CD14-positive monocyte (primary cell): ENCODE data around the gene ATG16L2. TPM values are rescaled to one million over a fixed set of nuclear protein-coding genes. Genes with fewer than 3 reads are reported as not detected.

Experiments used
- DNase-seq, 3 donors: peaks; one replicate each; pipeline ENCODE4 v3.0.0-alpha.2; 2011 to 2022
- H2AFZ ChIP-seq: 2 replicates; pipeline ENCODE4 v1.6.0; 2012; ENCODE audit warnings: mild to moderate bottlenecking, low read depth, low read length, inconsistent platforms; ENCODE audit not compliant: insufficient read depth, poor library complexity, severe bottlenecking
- H3K27ac ChIP-seq, 2 donors: 1 replicate in 1 of 2; 2 replicates in 1 of 2; pipeline ENCODE4 v1.5.1; 2012 to 2013; ENCODE audit warnings: low read length in 2 of 2, control low read depth in 1 of 2, inconsistent platforms in 1 of 2, low read depth in 1 of 2, mild to moderate bottlenecking in 1 of 2
- H3K27me3 ChIP-seq, 2 donors: one replicate each; pipeline versions ENCODE4 v1.6.0 to v1.6.1; 2011 to 2013; ENCODE audit warnings: low read length in 2 of 2; ENCODE audit not compliant: control insufficient read depth in 2 of 2, insufficient read depth in 2 of 2
- H3K36me3 ChIP-seq, 2 donors: replicated peaks in 1 of 2; 1 replicate in 1 of 2; 2 replicates in 1 of 2; pipeline versions ENCODE4 v1.5.1 to v1.6.1; 2012 to 2013; ENCODE audit warnings: low read length in 2 of 2, control low read depth in 1 of 2, inconsistent platforms in 1 of 2, mild to moderate bottlenecking in 1 of 2; ENCODE audit not compliant: insufficient read depth in 2 of 2, control insufficient read depth in 1 of 2
- H3K4me1 ChIP-seq, 2 donors: 1 replicate in 1 of 2; 2 replicates in 1 of 2; pipeline versions ENCODE4 v1.5.1 to v1.6.1; 2012 to 2013; ENCODE audit warnings: low read length in 2 of 2, control low read depth in 1 of 2, inconsistent platforms in 1 of 2, mild to moderate bottlenecking in 1 of 2, moderate library complexity in 1 of 2; ENCODE audit not compliant: insufficient read depth in 2 of 2, control insufficient read depth in 1 of 2
- H3K4me2 ChIP-seq: replicated peaks from 2 replicates; pipeline ENCODE3; 2012; ENCODE audit warnings: low read length, moderate library complexity, mild to moderate bottlenecking; ENCODE audit not compliant: poor library complexity, severe bottlenecking; ENCODE audit errors: extremely low read depth
- H3K4me3 ChIP-seq, 3 experiments: fragments of 200-600 bp in 1 of 3; sonication (generic) in 1 of 3; replicated peaks in 1 of 3; 1 replicate in 2 of 3; 2 replicates in 1 of 3; pipeline ENCODE4 v1.5.1; 2011 to 2013; ENCODE audit warnings: low read length in 3 of 3, mild to moderate bottlenecking in 3 of 3, control low read depth in 2 of 3, low read depth in 2 of 3, inconsistent platforms in 1 of 3, moderate library complexity in 1 of 3
- H3K79me2 ChIP-seq: 2 replicates; pipeline ENCODE4 v1.6.0; 2012; ENCODE audit warnings: mild to moderate bottlenecking, control low read depth, inconsistent platforms, low read length, moderate library complexity; ENCODE audit not compliant: insufficient read depth
- H3K9ac ChIP-seq: 2 replicates; pipeline ENCODE4 v1.6.0; 2017; ENCODE audit warnings: low read length, mild to moderate bottlenecking; ENCODE audit not compliant: insufficient read depth, poor library complexity, severe bottlenecking
- H3K9me3 ChIP-seq, 2 donors: replicated peaks in 1 of 2; 1 replicate in 1 of 2; 2 replicates in 1 of 2; pipeline versions ENCODE4 v1.5.1 to v1.6.1; 2012 to 2013; ENCODE audit warnings: low read length in 2 of 2, control low read depth in 1 of 2; ENCODE audit not compliant: control insufficient read depth in 1 of 2, insufficient read depth in 1 of 2
- H4K20me1 ChIP-seq: 2 replicates; pipeline ENCODE4 v1.6.0; 2012; ENCODE audit warnings: mild to moderate bottlenecking, low read length, control low read depth, moderate library complexity; ENCODE audit not compliant: insufficient read depth
- H3K27ac Mint-ChIP-seq, 7 donors: one replicate each; pipeline ENCODE4 v1.8.0; 2020; ENCODE audit warnings: mild to moderate bottlenecking in 7 of 7, mixed read lengths in 7 of 7, moderate library complexity in 6 of 7, inconsistent platforms in 2 of 7
- H3K27me3 Mint-ChIP-seq, 3 donors: one replicate each; pipeline ENCODE4 v1.8.0; 2021 to 2022; ENCODE audit warnings: low read depth in 3 of 3, mild to moderate bottlenecking in 3 of 3, mixed read lengths in 3 of 3, moderate library complexity in 3 of 3, inconsistent platforms in 1 of 3
- H3K36me3 Mint-ChIP-seq, 2 donors: one replicate each; pipeline ENCODE4 v1.8.0; 2020; ENCODE audit warnings: mixed read lengths in 2 of 2, inconsistent platforms in 1 of 2, mild to moderate bottlenecking in 1 of 2
- H3K4me1 Mint-ChIP-seq: one replicate; pipeline ENCODE4 v1.8.0; 2020; ENCODE audit warnings: mild to moderate bottlenecking, mixed read lengths
- H3K4me3 Mint-ChIP-seq, 2 donors: one replicate each; pipeline ENCODE4 v1.8.0; 2020; ENCODE audit warnings: mild to moderate bottlenecking in 2 of 2, mixed read lengths in 2 of 2, moderate library complexity in 1 of 2
- H3K9me3 Mint-ChIP-seq, 7 donors: one replicate each; pipeline ENCODE4 v1.8.0; 2020 to 2022; ENCODE audit warnings: mixed read lengths in 7 of 7, mild to moderate bottlenecking in 6 of 7, moderate library complexity in 6 of 7, inconsistent platforms in 2 of 7
- WGBS: methylation state at CpG from one replicate; pipeline ENCODE4 v1.1.5; 2013; ENCODE audit warnings: missing lambda C conversion rate; ENCODE audit not compliant: insufficient coverage; 5-methylcytosine and 5-hydroxymethylcytosine counted together
- intact Hi-C, 2 donors: fragments of 100-400 bp; cut with micrococcal nuclease; formaldehyde crosslinking; loops; one replicate each; pipeline versions ENCODE4 v1.15.0 to v1.15.1; 2023
- polyA plus RNA-seq, 3 donors: library from polyadenylated mRNA; depleted of rRNA in 1 of 3; unstranded in 2 of 3; stranded (reverse) in 1 of 3; fragments of 300-500 nt in 2 of 3; fragments of >200 nt in 1 of 3; fragmentation: Illumina TruSeq in 2 of 3; gene quantifications; 1 replicate in 2 of 3; 2 replicates in 1 of 3; pipeline ENCODE4 v1.2.3, GENCODE V29; 2012 to 2021
- TF ChIP-seq, protein P1 (sequence below): fragments of 200-600 bp; IDR thresholded peaks from one replicate; pipeline ENCODE4 v1.8.0; 2022; ENCODE audit warnings: antibody characterized with exemption, mild to moderate bottlenecking

Gene ATG16L2
- polyA plus RNA-seq, 3 donors = 36.9 to 975 (median 46.8) TPM

- intact Hi-C loops = no loop called here
Observed at GRCh38 chr11:72851726-72852125, 37.5 kb downstream of the ATG16L2 start.

GRCh38 chr11:72856065-72856464 lies 41.9 kb downstream of the ATG16L2 start:
- H3K9me3 ChIP-seq = no peaks in the 10 kb centered on the region
- H3K27me3 Mint-ChIP-seq = no peaks in the 10 kb centered on the region
- H3K4me1 ChIP-seq = no peaks in the 10 kb centered on the region
- no peak overlapping the region for H3K4me3 ChIP-seq
- no peak overlapping the region for H3K4me2 ChIP-seq
- H3K9ac ChIP-seq = no peak overlapping the region
- no peak overlapping the region for H2AFZ ChIP-seq
- peak in 1 of 3 donors; percentile 20 for DNase-seq
- H3K79me2 ChIP-seq = no peaks in the 10 kb centered on the region
- no peaks in the 10 kb centered on the region for H3K9me3 Mint-ChIP-seq
- TF ChIP-seq, protein P1, sequence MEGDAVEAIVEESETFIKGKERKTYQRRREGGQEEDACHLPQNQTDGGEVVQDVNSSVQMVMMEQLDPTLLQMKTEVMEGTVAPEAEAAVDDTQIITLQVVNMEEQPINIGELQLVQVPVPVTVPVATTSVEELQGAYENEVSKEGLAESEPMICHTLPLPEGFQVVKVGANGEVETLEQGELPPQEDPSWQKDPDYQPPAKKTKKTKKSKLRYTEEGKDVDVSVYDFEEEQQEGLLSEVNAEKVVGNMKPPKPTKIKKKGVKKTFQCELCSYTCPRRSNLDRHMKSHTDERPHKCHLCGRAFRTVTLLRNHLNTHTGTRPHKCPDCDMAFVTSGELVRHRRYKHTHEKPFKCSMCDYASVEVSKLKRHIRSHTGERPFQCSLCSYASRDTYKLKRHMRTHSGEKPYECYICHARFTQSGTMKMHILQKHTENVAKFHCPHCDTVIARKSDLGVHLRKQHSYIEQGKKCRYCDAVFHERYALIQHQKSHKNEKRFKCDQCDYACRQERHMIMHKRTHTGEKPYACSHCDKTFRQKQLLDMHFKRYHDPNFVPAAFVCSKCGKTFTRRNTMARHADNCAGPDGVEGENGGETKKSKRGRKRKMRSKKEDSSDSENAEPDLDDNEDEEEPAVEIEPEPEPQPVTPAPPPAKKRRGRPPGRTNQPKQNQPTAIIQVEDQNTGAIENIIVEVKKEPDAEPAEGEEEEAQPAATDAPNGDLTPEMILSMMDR = no peak
- H3K27me3 ChIP-seq = no peaks in the 10 kb centered on the region
- peaks cover 41 to 61% of the 10 kb centered on the region in 2 donors for H3K36me3 Mint-ChIP-seq
- peaks cover 2% of the 10 kb centered on the region for H3K4me1 Mint-ChIP-seq
- WGBS = 100% methylated on average over 1 of the region's 3 CpGs
- peaks cover 26 to 72% of the 10 kb centered on the region in 2 donors for H3K36me3 ChIP-seq
- H3K27ac Mint-ChIP-seq = no peak overlapping the region
- peaks cover 67% of the 10 kb centered on the region for H4K20me1 ChIP-seq
- intact Hi-C loops = no loop called here
- no peak overlapping the region for H3K27ac ChIP-seq
- H3K4me3 Mint-ChIP-seq = no peak overlapping the region

More at GRCh38 chr11:72851726-72852125, 37.5 kb downstream of the ATG16L2 start:
- H2AFZ ChIP-seq = no peak overlapping the region
- WGBS = 100% methylated on average over 1 of the region's 4 CpGs
- no peaks in the 10 kb centered on the region for H3K4me1 ChIP-seq
- Mint-ChIP-seq H3K9me3 (no peaks in the 10 kb centered on the region), H3K36me3 (peaks cover 30 to 57% of the 10 kb centered on the region in 2 donors), H3K27me3 (no peaks in the 10 kb centered on the region), H3K4me3 (no peak overlapping the region), H3K27ac (peak overlapping the region in 1 of 7 donors; percentile 55), H3K4me1 (no peaks in the 10 kb centered on the region)
- no peaks in the 10 kb centered on the region for H3K27me3 ChIP-seq
- TF ChIP-seq, protein P1 = no peak
- H4K20me1 ChIP-seq = peaks cover 51% of the 10 kb centered on the region
- no peak overlapping the region for H3K9ac ChIP-seq
- no peak for DNase-seq
- H3K4me2 ChIP-seq = no peak overlapping the region
- H3K79me2 ChIP-seq = no peaks in the 10 kb centered on the region
- peaks cover 20 to 65% of the 10 kb centered on the region in 2 donors for H3K36me3 ChIP-seq
- no peak overlapping the region for H3K27ac ChIP-seq
- no peaks in the 10 kb centered on the region for H3K9me3 ChIP-seq
- no peak overlapping the region for H3K4me3 ChIP-seq
